Endodermal cell (in vitro differentiated cells): ENCODE data around the gene LNPK. TPM values are rescaled to one million over a fixed set of nuclear protein-coding genes. Genes with fewer than 3 reads are reported as not detected.

ENCODE experiments used
- DNase-seq: peaks from one replicate; pipeline ENCODE4 v3.0.0-alpha.2; 2017
- H3K27ac ChIP-seq: 2 replicates; pipeline ENCODE4 v1.5.1; 2013; ENCODE audit warnings: mild to moderate bottlenecking, low read depth, low read length, moderate library complexity
- H3K27me3 ChIP-seq: 2 replicates; pipeline ENCODE4 v1.6.1; 2013; ENCODE audit warnings: mild to moderate bottlenecking, low read length, moderate library complexity; ENCODE audit not compliant: insufficient read depth, control insufficient read depth, poor library complexity, severe bottlenecking
- H3K36me3 ChIP-seq: 2 replicates; pipeline ENCODE4 v1.7.0; 2013; ENCODE audit warnings: mild to moderate bottlenecking, low read length, moderate library complexity; ENCODE audit not compliant: control insufficient read depth, insufficient read depth
- H3K4me1 ChIP-seq: one replicate; pipeline ENCODE4 v1.7.0; 2013; ENCODE audit warnings: low read length; ENCODE audit not compliant: control insufficient read depth, insufficient read depth
- H3K4me3 ChIP-seq: 2 replicates; pipeline ENCODE4 v1.5.1; 2013; ENCODE audit warnings: mild to moderate bottlenecking, low read length, moderate library complexity
- H3K9ac ChIP-seq: 2 replicates; pipeline ENCODE4 v1.6.1; 2013; ENCODE audit warnings: mild to moderate bottlenecking, low read length, moderate library complexity; ENCODE audit not compliant: poor library complexity, severe bottlenecking; ENCODE audit errors: extremely low read depth
- H3K9me3 ChIP-seq: 2 replicates; pipeline ENCODE4 v1.6.1; 2013; ENCODE audit warnings: mild to moderate bottlenecking, low read length, moderate library complexity; ENCODE audit not compliant: control insufficient read depth
- H3K27ac Mint-ChIP-seq: 2 replicates; pipeline ENCODE4 v1.8.0; 2020; ENCODE audit warnings: mixed read lengths
- H3K27me3 Mint-ChIP-seq: 2 replicates; pipeline ENCODE4 v1.8.0; 2021; ENCODE audit warnings: mild to moderate bottlenecking, mixed read lengths; ENCODE audit not compliant: insufficient read depth
- H3K36me3 Mint-ChIP-seq: 2 replicates; pipeline ENCODE4 v1.8.0; 2020; ENCODE audit warnings: low read depth, mixed read lengths
- H3K4me1 Mint-ChIP-seq: 2 replicates; pipeline ENCODE4 v1.8.0; 2020; ENCODE audit warnings: mixed read lengths
- H3K4me3 Mint-ChIP-seq: 2 replicates; pipeline ENCODE4 v1.8.0; 2020; ENCODE audit warnings: mild to moderate bottlenecking, moderate library complexity, mixed read lengths
- H3K9me3 Mint-ChIP-seq: 2 replicates; pipeline ENCODE4 v1.8.0; 2020; ENCODE audit warnings: mild to moderate bottlenecking, mixed read lengths
- WGBS, 2 experiments: methylation state at CpG; one replicate each; pipeline versions ENCODE4 v1.1.5 to v1.1.7; 2013; ENCODE audit warnings: missing lambda C conversion rate in 2 of 2, mixed read lengths in 1 of 2; ENCODE audit not compliant: insufficient coverage in 1 of 2, insufficient read length in 1 of 2; 5-methylcytosine and 5-hydroxymethylcytosine counted together
- total RNA-seq, 2 donors: library from RNA; stranded (reverse); fragmentation: NEBNext Ultra II Directional in 1 of 2; extraction: Animal tissue kit (Norgen Biotek cat#: 25700) in 1 of 2; gene quantifications; 2 replicates in 1 of 2; 3 replicates in 1 of 2; pipeline ENCODE4 v1.2.1, GENCODE V29; 2021
- TF ChIP-seq, protein P1 (sequence below): fragments of 200-600 bp; sonication (generic); conservative IDR thresholded peaks from 2 replicates; pipeline ENCODE4 v1.5.0; 2021; ENCODE audit warnings: antibody characterized with exemption, mild to moderate bottlenecking

Gene LNPK
- total RNA-seq, 2 donors from 2014 or later, result 15.0 to 20.2 TPM

DNA sequence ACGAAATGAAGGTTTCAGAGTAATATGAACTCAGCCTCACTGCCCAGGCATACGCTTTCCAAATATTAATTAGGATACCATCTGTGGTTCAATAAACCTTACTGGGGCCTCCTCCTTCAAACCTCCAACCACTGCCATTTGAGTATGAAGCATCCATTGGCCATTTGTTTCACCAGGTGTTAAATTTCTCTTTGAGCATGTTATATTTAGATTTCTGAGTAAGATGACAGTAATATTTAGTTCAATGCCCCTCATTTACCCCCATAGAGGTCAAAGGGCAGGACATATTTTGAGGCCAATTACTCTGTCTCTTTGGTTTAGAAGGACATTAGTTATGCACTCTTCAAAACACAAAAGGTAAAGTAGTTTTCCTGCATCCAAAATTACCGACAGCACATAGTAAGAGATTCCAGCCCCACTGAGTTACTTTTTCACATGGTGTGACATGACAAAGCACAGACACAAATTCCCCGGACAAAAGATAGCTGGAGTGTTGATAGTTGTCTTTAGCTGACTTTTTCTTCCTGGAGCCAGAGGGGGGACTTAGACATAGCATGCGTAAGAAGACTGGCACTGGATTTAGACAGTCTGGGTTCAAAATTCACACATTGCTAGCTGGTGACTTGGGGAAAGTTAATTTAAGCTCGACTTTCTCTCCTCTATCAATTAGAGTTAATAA lies 33.1 kb upstream of the LNPK start:
- H3K27me3 Mint-ChIP-seq, result peaks cover 33% of the 10 kb centered on the region
- DNase-seq, result no peak
- H3K36me3 Mint-ChIP-seq, result no peaks in the 10 kb centered on the region
- H3K36me3 ChIP-seq, result no peaks in the 10 kb centered on the region
- TF ChIP-seq, protein P1, sequence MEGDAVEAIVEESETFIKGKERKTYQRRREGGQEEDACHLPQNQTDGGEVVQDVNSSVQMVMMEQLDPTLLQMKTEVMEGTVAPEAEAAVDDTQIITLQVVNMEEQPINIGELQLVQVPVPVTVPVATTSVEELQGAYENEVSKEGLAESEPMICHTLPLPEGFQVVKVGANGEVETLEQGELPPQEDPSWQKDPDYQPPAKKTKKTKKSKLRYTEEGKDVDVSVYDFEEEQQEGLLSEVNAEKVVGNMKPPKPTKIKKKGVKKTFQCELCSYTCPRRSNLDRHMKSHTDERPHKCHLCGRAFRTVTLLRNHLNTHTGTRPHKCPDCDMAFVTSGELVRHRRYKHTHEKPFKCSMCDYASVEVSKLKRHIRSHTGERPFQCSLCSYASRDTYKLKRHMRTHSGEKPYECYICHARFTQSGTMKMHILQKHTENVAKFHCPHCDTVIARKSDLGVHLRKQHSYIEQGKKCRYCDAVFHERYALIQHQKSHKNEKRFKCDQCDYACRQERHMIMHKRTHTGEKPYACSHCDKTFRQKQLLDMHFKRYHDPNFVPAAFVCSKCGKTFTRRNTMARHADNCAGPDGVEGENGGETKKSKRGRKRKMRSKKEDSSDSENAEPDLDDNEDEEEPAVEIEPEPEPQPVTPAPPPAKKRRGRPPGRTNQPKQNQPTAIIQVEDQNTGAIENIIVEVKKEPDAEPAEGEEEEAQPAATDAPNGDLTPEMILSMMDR, result no peak
- no peak overlapping the region for H3K27ac ChIP-seq
- no peak overlapping the region for H3K4me3 ChIP-seq
- no peak overlapping the region for H3K9ac ChIP-seq
- 82 to 100% methylated on average over 4 to 6 of the region's 6 CpGs for WGBS, 2 experiments
- H3K4me1 Mint-ChIP-seq, result peaks cover 5% of the 10 kb centered on the region
- H3K4me3 Mint-ChIP-seq, result no peak overlapping the region
- peaks cover 13% of the 10 kb centered on the region for H3K27me3 ChIP-seq
- H3K9me3 ChIP-seq, result no peaks in the 10 kb centered on the region
- no peaks in the 10 kb centered on the region for H3K9me3 Mint-ChIP-seq
- H3K27ac Mint-ChIP-seq, result no peak overlapping the region
- H3K4me1 ChIP-seq, result peaks cover 2% of the 10 kb centered on the region

GRCh38 chr2:176027806-176028205 lies 25.7 kb upstream of the LNPK start:
- WGBS, 2 experiments, result 79 to 100% methylated on average over 1 of the region's 2 CpGs
- Histone ChIP-seq H3K4me3 (no peak overlapping the region), H3K4me1 (no peaks in the 10 kb centered on the region), H3K9me3 (no peaks in the 10 kb centered on the region), H3K27me3 (peaks cover 12% of the 10 kb centered on the region), H3K27ac (no peak overlapping the region), H3K36me3 (no peaks in the 10 kb centered on the region), H3K9ac (no peak overlapping the region)
- no peak for DNase-seq
- Mint-ChIP-seq H3K4me1 (no peaks in the 10 kb centered on the region), H3K27ac (no peak overlapping the region), H3K4me3 (no peak overlapping the region), H3K9me3 (no peaks in the 10 kb centered on the region), H3K36me3 (no peaks in the 10 kb centered on the region), H3K27me3 (peaks cover 12% of the 10 kb centered on the region)
- TF ChIP-seq, protein P1, result no peak

GRCh38 chr2:176025932-176026331 lies 23.9 kb upstream of the LNPK start:
- Mint-ChIP-seq H3K36me3 (no peaks in the 10 kb centered on the region), H3K27ac (no peak overlapping the region), H3K4me1 (no peaks in the 10 kb centered on the region), H3K27me3 (peaks cover 11% of the 10 kb centered on the region), H3K9me3 (no peaks in the 10 kb centered on the region), H3K4me3 (no peak overlapping the region)
- H3K27ac ChIP-seq, result no peak overlapping the region
- H3K9ac ChIP-seq, result no peak overlapping the region
- H3K27me3 ChIP-seq, result peaks cover 10% of the 10 kb centered on the region
- no peaks in the 10 kb centered on the region for H3K4me1 ChIP-seq
- no peaks in the 10 kb centered on the region for H3K9me3 ChIP-seq
- no peak overlapping the region for H3K4me3 ChIP-seq
- H3K36me3 ChIP-seq, result no peaks in the 10 kb centered on the region
- DNase-seq, result no peak
- TF ChIP-seq, protein P1, result no peak
- 88 to 91% methylated on average over 3 to 4 of the region's 4 CpGs for WGBS, 2 experiments
